H1 (cell line): Measurements from ENCODE around the gene MAML3. TPM values are rescaled to one million over a fixed set of nuclear protein-coding genes. Genes with fewer than 3 reads are reported as not detected.

Experiments
- CBX5 ChIP-seq: fragments of 300-800, 300-1000 bp; sonication (generic); IDR thresholded peaks from 2 replicates; pipeline ENCODE4 v1.7.1; 2016; ENCODE audit warnings: antibody characterized with exemption, low read length, low read depth
- CBX8 ChIP-seq: fragments of 300-800, 300-1000 bp; sonication (generic); IDR thresholded peaks from 2 replicates; pipeline ENCODE4 v1.7.1; 2016; ENCODE audit warnings: low read depth, low read length, borderline replicate concordance
- NANOG ChIP-seq: IDR thresholded peaks from 2 replicates; pipeline ENCODE4 v1.6.1; 2011; ENCODE audit warnings: low read length, low read depth, mild to moderate bottlenecking, inconsistent platforms; ENCODE audit not compliant: insufficient read depth, poor library complexity, severe bottlenecking
- polyA plus RNA-seq, 7 experiments: library from polyadenylated mRNA; depleted of rRNA in 3 of 7; stranded (reverse) in 5 of 7; unstranded in 2 of 7; fragments of >200 nt in 5 of 7; fragments of 200-250 nt in 2 of 7; gene quantifications; 1 replicate in 5 of 7; 2 replicates in 1 of 7; 4 replicates in 1 of 7; pipeline versions ENCODE4 v1.2.1 to v1.2.3, GENCODE V29; 2011 to 2013; ENCODE audit warnings: missing spikeins in 2 of 7, mixed read lengths in 2 of 7
- total RNA-seq: library from RNA; stranded (reverse); fragmentation: NEBNext Ultra II Directional; extraction: Animal tissue kit (Norgen Biotek cat#: 25700); gene quantifications from 2 replicates; pipeline ENCODE4 v1.2.1, GENCODE V29; 2021

The MAML3 gene
- total and polyA plus RNA-seq, 2 of the 8 experiments (the other 6 are each of a cell fraction or from before 2014, with no cell fraction given): 2.1 to 5.7 TPM

DNA sequence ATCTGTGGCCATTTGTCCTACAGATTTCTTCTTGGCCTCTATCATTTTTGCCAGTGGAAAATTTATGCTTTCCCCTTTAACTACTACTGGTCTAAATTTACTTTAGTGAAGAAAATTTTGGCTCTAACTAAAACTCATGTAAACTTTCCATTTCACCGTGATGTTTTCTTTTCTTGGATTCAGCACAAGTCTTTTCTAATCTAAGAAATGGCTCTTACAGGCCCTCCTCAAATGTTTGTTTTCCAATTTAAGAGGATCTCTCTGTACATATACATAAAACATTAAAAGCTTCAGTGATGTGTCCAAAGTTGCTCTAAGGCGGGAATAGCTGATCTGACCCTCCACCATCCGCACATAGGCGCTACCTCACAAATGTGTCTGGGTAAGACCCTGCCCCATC lies 68.1 kb downstream of the MAML3 start (continued):
- no peak for TF ChIP-seq CBX5
- no peak for TF ChIP-seq CBX8
- no peak for TF ChIP-seq NANOG
